HG03520 (cell line): ENCODE data around the gene IQSEC3.

Source experiments
- ATAC-seq: cut with Tn5 transposase; IDR thresholded peaks from one replicate; pipeline ENCODE4 v1.9.1; 2021; ENCODE audit warnings: mild to moderate bottlenecking, moderate library complexity; ENCODE audit not compliant: unreplicated experiment

Gene IQSEC3

GRCh38 chr12:191541-191940 is 125.0 kb downstream of the IQSEC3 start:
- ATAC-seq: no peak

GRCh38 chr12:193261-193660 is 126.7 kb downstream of the IQSEC3 start:
- no peak for ATAC-seq

GRCh38 chr12:194276-194675 is 127.7 kb downstream of the IQSEC3 start:
- no peak for ATAC-seq

GRCh38 chr12:195156-195555 is 128.6 kb downstream of the IQSEC3 start:
- no peak for ATAC-seq

GRCh38 chr12:195951-196350 is 129.4 kb downstream of the IQSEC3 start:
- ATAC-seq: no peak

GRCh38 chr12:196436-196835 is 129.9 kb downstream of the IQSEC3 start:
- ATAC-seq: no peak

- no peak for ATAC-seq
Observed at GRCh38 chr12:197347-197746, 130.8 kb downstream of the IQSEC3 start.

- no peak for ATAC-seq
Observed at GRCh38 chr12:197911-198695, 131.5 kb downstream of the IQSEC3 start.

- ATAC-seq: no peak
Observed at GRCh38 chr12:198705-199104, 132.1 kb downstream of the IQSEC3 start.

GRCh38 chr12:201361-201760 is 134.8 kb downstream of the IQSEC3 start:
- ATAC-seq: no peak

- ATAC-seq: no peak
Observed at GRCh38 chr12:202081-202731, 135.6 kb downstream of the IQSEC3 start.

GRCh38 chr12:203074-203461 is 136.5 kb downstream of the IQSEC3 start:
- no peak for ATAC-seq

- ATAC-seq: no peak
Observed at GRCh38 chr12:203462-204260, 137.1 kb downstream of the IQSEC3 start.

- no peak for ATAC-seq
Observed at GRCh38 chr12:204261-204678, 137.7 kb downstream of the IQSEC3 start.

- ATAC-seq: no peak
Observed at GRCh38 chr12:205026-205425, 138.5 kb downstream of the IQSEC3 start.

- no peak for ATAC-seq
Observed at GRCh38 chr12:206746-207440, 140.3 kb downstream of the IQSEC3 start.

GRCh38 chr12:207804-208203 is 141.2 kb downstream of the IQSEC3 start:
- ATAC-seq: no peak

GRCh38 chr12:208813-209212 is 142.2 kb downstream of the IQSEC3 start:
- ATAC-seq: no peak

GRCh38 chr12:209246-209645 is 142.7 kb downstream of the IQSEC3 start:
- no peak for ATAC-seq

GRCh38 chr12:209851-210250 is 143.3 kb downstream of the IQSEC3 start:
- no peak for ATAC-seq
